Measurements from ENCODE around the gene TEX2.

DNA sequence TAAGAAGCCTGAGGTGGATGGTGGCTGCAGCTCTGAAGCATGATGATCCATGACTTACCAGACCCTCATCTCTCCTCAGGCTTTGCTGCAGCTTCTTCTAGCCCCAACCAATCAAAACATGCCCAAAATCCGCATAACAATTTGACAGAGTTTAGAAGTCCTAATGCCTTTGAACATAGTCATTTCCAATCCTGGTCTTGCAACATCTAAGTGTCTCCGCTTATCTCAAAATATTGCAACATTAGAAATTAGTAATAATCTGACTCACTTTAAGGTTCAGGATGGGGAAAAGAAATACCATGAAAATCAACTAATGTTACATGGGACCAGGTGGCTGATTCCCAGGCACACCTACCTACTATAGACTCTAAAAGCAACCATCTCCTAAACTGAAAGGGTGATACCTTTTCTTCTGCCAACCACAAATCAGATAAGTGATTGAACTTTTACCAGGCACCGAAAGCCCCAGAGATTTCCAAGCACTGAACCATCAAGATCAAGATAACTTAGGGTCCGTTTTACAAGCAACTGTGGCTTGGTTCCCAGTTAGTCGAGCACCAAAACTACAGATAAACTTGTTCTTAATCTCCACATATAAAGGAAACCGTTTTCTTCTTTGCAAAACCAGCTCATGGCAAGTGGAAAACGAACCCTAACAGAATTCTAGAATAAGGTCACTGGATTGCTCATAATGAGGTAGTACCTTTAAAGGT, 147.1 kb downstream of the TEX2 start:
- TF ChIP-seq CTCF (IDR thresholded peaks at IDR 0.05) (no peak), POLR2A (IDR thresholded peaks at IDR 0.05) (no peak)

Measured in Peyer's patch (tissue), 4 donors.